SU-DHL-6 (cell line): ENCODE data around the gene THAP10.

Experiments
- H2AFZ ChIP-seq: fragments of 200-600 bp; sonication (generic); 2 replicates; pipeline ENCODE4 v1.6.1; 2014; ENCODE audit warnings: low read depth, mild to moderate bottlenecking, moderate library complexity, mixed read lengths, antibody characterized with exemption, low read length; ENCODE audit not compliant: severe bottlenecking
- H3F3A ChIP-seq: fragments of 200-600 bp; shearing (Covaris generic); 2 replicates; pipeline ENCODE4 v1.6.0; 2016; ENCODE audit warnings: antibody characterized with exemption, mild to moderate bottlenecking; ENCODE audit not compliant: insufficient read depth
- H3K27ac ChIP-seq: fragments of 200-600 bp; sonication (generic); 2 replicates; pipeline ENCODE4 v1.5.1; 2016; ENCODE audit warnings: low read depth, mild to moderate bottlenecking, low read length, moderate library complexity, mixed read lengths
- H3K27me3 ChIP-seq: fragments of 200-600 bp; sonication (generic), shearing (Covaris generic); 2 replicates; pipeline ENCODE4 v1.6.0; 2014; ENCODE audit warnings: mild to moderate bottlenecking, low read length
- H3K36me3 ChIP-seq: fragments of 200-600 bp; sonication (generic); 2 replicates; pipeline ENCODE4 v1.6.1; 2014; ENCODE audit warnings: mild to moderate bottlenecking, low read length, mixed read lengths
- H3K4me2 ChIP-seq: fragments of 300-600, 200-600 bp; shearing (Covaris generic), sonication (generic); 2 replicates; pipeline ENCODE4 v1.6.0; 2014; ENCODE audit warnings: low read length, low read depth, mild to moderate bottlenecking; ENCODE audit not compliant: poor library complexity, severe bottlenecking
- H3K4me3 ChIP-seq: fragments of 200-600 bp; sonication (generic); 2 replicates; pipeline ENCODE4 v1.5.1; 2014; ENCODE audit warnings: antibody characterized with exemption, low read length, mild to moderate bottlenecking, mixed read lengths; ENCODE audit not compliant: insufficient read depth, poor library complexity, severe bottlenecking
- H3K79me2 ChIP-seq: fragments of 200-600 bp; sonication (generic); 2 replicates; pipeline ENCODE4 v1.6.1; 2014; ENCODE audit warnings: mild to moderate bottlenecking, low read length, moderate library complexity; ENCODE audit not compliant: insufficient read depth
- H3K9ac ChIP-seq: fragments of 200-600 bp; sonication (generic); 2 replicates; pipeline ENCODE4 v1.7.0; 2014; ENCODE audit warnings: mild to moderate bottlenecking, low read length
- H3K9me2 ChIP-seq: fragments of 200-600 bp; sonication (generic); replicated peaks from 2 replicates; pipeline ENCODE4 v1.6.1; 2014; ENCODE audit warnings: low read length; ENCODE audit not compliant: insufficient read depth
- H3K9me3 ChIP-seq: fragments of 200-600 bp; sonication (generic); 2 replicates; pipeline ENCODE4 v1.6.1; 2014; ENCODE audit warnings: low read length, mixed read lengths; ENCODE audit not compliant: insufficient read depth
- H4K20me1 ChIP-seq: fragments of 200-600 bp; sonication (generic); 2 replicates; pipeline ENCODE4 v1.6.1; 2014; ENCODE audit warnings: low read depth, mild to moderate bottlenecking, antibody characterized with exemption, low read length, moderate library complexity, mixed read lengths
- EZH2phosphoT487 ChIP-seq: fragments of 200-600 bp; sonication (generic), shearing (Covaris generic); conservative IDR thresholded peaks from 2 replicates; pipeline ENCODE4 v1.6.1; 2018; ENCODE audit warnings: mild to moderate bottlenecking, antibody characterized with exemption, low read length, moderate library complexity, mixed read lengths
- TF ChIP-seq, protein P1 (sequence below): fragments of 200-600 bp; sonication (generic); IDR thresholded peaks from one replicate; pipeline ENCODE4 v1.5.1; 2017; ENCODE audit warnings: antibody characterized with exemption, mild to moderate bottlenecking, low read length, moderate library complexity; ENCODE audit not compliant: insufficient read depth, poor library complexity, severe bottlenecking

THAP10 gene

DNA sequence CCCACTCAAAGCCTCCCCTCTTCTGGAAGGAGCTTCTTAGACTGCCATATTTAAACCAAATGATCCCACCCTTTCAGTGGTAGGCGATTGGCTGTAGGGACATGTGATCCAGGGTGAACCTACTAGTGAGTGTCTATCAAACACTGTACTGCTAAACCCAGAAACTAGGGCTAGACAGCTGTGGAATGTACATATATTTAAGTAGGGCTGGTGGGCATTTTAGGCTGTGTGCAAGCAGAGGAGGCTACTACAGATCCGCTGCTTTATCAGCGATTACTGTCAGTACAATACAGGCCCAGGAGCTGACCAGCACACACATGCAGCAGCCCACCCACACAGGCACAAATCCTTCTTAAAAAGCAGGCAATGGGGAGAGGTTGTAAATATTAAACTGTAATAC is 22.9 kb downstream of the THAP10 start:
- Histone ChIP-seq H3K36me3 (no peaks in the 10 kb centered on the region), H3F3A (no peaks in the 10 kb centered on the region), H3K9me2 (no peaks in the 10 kb centered on the region), H4K20me1 (no peaks in the 10 kb centered on the region), H3K4me3 (no peak overlapping the region), H2AFZ (no peak overlapping the region), H3K9me3 (no peaks in the 10 kb centered on the region), H3K9ac (no peak overlapping the region), H3K4me2 (no peak overlapping the region), H3K79me2 (no peaks in the 10 kb centered on the region), H3K27ac (no peak overlapping the region), H3K27me3 (no peaks in the 10 kb centered on the region)
- TF ChIP-seq, protein P1, sequence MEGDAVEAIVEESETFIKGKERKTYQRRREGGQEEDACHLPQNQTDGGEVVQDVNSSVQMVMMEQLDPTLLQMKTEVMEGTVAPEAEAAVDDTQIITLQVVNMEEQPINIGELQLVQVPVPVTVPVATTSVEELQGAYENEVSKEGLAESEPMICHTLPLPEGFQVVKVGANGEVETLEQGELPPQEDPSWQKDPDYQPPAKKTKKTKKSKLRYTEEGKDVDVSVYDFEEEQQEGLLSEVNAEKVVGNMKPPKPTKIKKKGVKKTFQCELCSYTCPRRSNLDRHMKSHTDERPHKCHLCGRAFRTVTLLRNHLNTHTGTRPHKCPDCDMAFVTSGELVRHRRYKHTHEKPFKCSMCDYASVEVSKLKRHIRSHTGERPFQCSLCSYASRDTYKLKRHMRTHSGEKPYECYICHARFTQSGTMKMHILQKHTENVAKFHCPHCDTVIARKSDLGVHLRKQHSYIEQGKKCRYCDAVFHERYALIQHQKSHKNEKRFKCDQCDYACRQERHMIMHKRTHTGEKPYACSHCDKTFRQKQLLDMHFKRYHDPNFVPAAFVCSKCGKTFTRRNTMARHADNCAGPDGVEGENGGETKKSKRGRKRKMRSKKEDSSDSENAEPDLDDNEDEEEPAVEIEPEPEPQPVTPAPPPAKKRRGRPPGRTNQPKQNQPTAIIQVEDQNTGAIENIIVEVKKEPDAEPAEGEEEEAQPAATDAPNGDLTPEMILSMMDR = no peak
- no peak for TF ChIP-seq EZH2phosphoT487

DNA sequence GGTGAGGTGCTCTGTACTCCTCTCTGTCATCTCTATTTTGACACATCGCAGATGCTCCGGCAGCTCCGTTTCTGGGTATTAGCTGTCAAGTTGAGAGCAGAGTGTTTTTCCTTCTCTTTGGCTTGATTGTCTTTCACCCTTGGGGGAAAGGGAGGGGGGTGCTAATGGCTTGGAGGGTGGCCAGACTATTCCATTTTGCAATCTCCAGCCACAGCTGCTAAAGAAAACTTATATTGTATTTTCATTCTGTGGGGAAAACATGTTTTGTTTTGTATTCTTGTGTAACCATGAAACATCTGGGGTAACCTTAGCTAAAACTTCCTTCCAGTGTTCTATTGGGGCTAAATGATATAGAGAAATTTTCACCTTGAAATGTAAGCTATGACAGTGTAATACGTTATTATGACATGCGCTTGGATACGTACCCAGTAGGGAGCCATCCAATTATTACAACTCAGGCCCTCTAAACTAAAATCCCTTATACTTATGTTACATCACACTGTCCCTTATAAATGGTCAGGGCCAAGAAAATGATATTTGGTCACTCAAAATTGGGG is 24.2 kb downstream of the THAP10 start:
- Histone ChIP-seq H3K4me3 (no peak overlapping the region), H3K36me3 (no peaks in the 10 kb centered on the region), H3K27me3 (no peaks in the 10 kb centered on the region), H3F3A (no peaks in the 10 kb centered on the region), H2AFZ (no peak overlapping the region), H3K79me2 (no peaks in the 10 kb centered on the region), H3K27ac (no peak overlapping the region), H3K4me2 (no peak overlapping the region), H3K9me2 (no peaks in the 10 kb centered on the region), H4K20me1 (no peaks in the 10 kb centered on the region), H3K9me3 (no peaks in the 10 kb centered on the region), H3K9ac (no peak overlapping the region)
- TF ChIP-seq, protein P1 = no peak
- no peak for TF ChIP-seq EZH2phosphoT487

DNA sequence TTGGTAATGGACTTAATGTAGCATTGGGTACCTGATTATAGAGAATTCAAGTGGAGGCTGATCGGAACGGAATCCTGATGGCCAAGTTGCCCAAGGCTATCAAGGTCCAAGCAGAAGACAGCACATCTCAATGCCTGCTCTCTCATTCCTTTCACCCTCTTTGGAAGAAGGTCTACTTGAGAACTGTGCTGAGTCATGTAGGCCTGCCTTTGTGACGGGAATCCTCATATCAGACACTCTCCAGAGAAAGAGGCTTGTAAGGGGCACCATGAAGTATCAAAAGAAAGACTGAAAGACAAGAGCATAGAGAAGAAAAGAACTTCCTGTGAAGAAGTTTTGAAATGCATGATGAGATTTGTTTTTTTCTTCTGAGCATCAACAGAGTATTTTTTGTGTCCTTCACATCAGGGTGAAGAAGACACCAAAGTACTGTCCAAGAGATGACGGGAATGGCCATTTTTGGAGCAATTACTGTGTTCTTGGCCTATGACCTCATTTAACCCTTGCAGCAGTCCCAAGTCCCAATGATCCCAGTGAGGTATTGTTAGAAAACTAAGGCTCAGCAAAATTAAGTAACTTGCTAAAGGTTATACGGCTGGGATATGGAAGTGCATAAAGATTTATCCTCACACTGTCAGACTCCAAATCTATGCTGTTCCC is 25.1 kb downstream of the THAP10 start:
- Histone ChIP-seq H3K9me2 (no peaks in the 10 kb centered on the region), H3K4me2 (no peak overlapping the region), H3F3A (no peaks in the 10 kb centered on the region), H3K36me3 (no peaks in the 10 kb centered on the region), H3K9ac (no peak overlapping the region), H3K27ac (no peak overlapping the region), H4K20me1 (no peaks in the 10 kb centered on the region), H3K79me2 (no peaks in the 10 kb centered on the region), H3K9me3 (no peaks in the 10 kb centered on the region), H2AFZ (no peak overlapping the region), H3K4me3 (no peak overlapping the region), H3K27me3 (no peaks in the 10 kb centered on the region)
- TF ChIP-seq, protein P1 = no peak
- TF ChIP-seq EZH2phosphoT487 = no peak
